Osteoblast (primary cell): ENCODE results near the gene SEMA5B. TPM values are rescaled to one million over a fixed set of nuclear protein-coding genes. Genes with fewer than 3 reads are reported as not detected.

Experiments used
- DNase-seq: peaks from one replicate; pipeline ENCODE4 v3.0.0; 2011; ENCODE audit warnings: low spot score, mixed read lengths; ENCODE audit not compliant: insufficient read length; ENCODE audit errors: missing footprints
- H2AFZ ChIP-seq: 2 replicates; pipeline ENCODE4 v1.6.0; 2011; ENCODE audit warnings: mild to moderate bottlenecking, low read length
- H3K27ac ChIP-seq: 2 replicates; pipeline ENCODE4 v1.5.1; 2011; ENCODE audit warnings: mild to moderate bottlenecking, low read depth, low read length, moderate library complexity
- H3K27me3 ChIP-seq: 2 replicates; pipeline ENCODE4 v1.6.0; 2012; ENCODE audit warnings: mild to moderate bottlenecking, control low read depth, inconsistent platforms, low read length, moderate library complexity; ENCODE audit not compliant: insufficient read depth
- H3K36me3 ChIP-seq: 2 replicates; pipeline ENCODE4 v1.5.1; 2011; ENCODE audit warnings: mild to moderate bottlenecking, low read length, control low read depth, moderate library complexity; ENCODE audit not compliant: insufficient read depth
- H3K4me1 ChIP-seq: 2 replicates; pipeline ENCODE4 v1.5.1; 2011; ENCODE audit warnings: mild to moderate bottlenecking, low read length, control low read depth, moderate library complexity; ENCODE audit not compliant: insufficient read depth
- H3K4me2 ChIP-seq: 2 replicates; pipeline ENCODE4 v1.6.0; 2011; ENCODE audit warnings: mild to moderate bottlenecking, low read length; ENCODE audit not compliant: insufficient read depth
- H3K4me3 ChIP-seq: fragments of 200-600 bp; sonication (generic); 3 replicates; pipeline ENCODE4 v1.5.1; 2012; ENCODE audit warnings: mild to moderate bottlenecking, low read length, inconsistent platforms; ENCODE audit not compliant: insufficient read depth
- H3K79me2 ChIP-seq: 2 replicates; pipeline ENCODE4 v1.6.0; 2012; ENCODE audit warnings: mild to moderate bottlenecking, low read length, control low read depth, inconsistent platforms; ENCODE audit not compliant: insufficient read depth
- H3K9me3 ChIP-seq: 2 replicates; pipeline ENCODE4 v1.5.1; 2011; ENCODE audit warnings: low read depth, low read length, control low read depth
- H4K20me1 ChIP-seq: 2 replicates; pipeline ENCODE4 v1.6.0; 2012; ENCODE audit warnings: mild to moderate bottlenecking, low read length, control low read depth; ENCODE audit not compliant: insufficient read depth
- CTCF ChIP-seq: IDR thresholded peaks from 2 replicates; pipeline ENCODE4 v1.5.1; 2011; ENCODE audit warnings: mild to moderate bottlenecking, low read depth, low read length, moderate library complexity; ENCODE audit errors: extremely low read depth
- total RNA-seq: library from RNA; depleted of rRNA; stranded (reverse); fragments of >200 nt; gene quantifications from 2 replicates; pipeline ENCODE4 v1.2.3, GENCODE V29; 2012

The SEMA5B gene
- total RNA-seq, 1 donor = not detected

- H3K79me2 ChIP-seq = no peaks in the 10 kb centered on the region
- peak; percentile 86 for DNase-seq
- H3K4me1 ChIP-seq = peaks cover 9% of the 10 kb centered on the region
- H2AFZ ChIP-seq = no peak overlapping the region
- no peak overlapping the region for H3K4me2 ChIP-seq
- TF ChIP-seq CTCF = no peak
- H3K9me3 ChIP-seq = no peaks in the 10 kb centered on the region
- H3K4me3 ChIP-seq = no peak overlapping the region
- H3K27me3 ChIP-seq = peaks cover 32% of the 10 kb centered on the region
- H4K20me1 ChIP-seq = no peaks in the 10 kb centered on the region
- H3K27ac ChIP-seq = no peak overlapping the region
- H3K36me3 ChIP-seq = no peaks in the 10 kb centered on the region
Observed at GRCh38 chr3:122944671-122945161, 82.8 kb downstream of the SEMA5B start.

GRCh38 chr3:122943828-122944190 lies 83.8 kb downstream of the SEMA5B start:
- Histone ChIP-seq H3K4me1 (peaks cover 9% of the 10 kb centered on the region), H3K36me3 (no peaks in the 10 kb centered on the region), H2AFZ (no peak overlapping the region), H3K4me3 (no peak overlapping the region), H3K4me2 (no peak overlapping the region), H3K9me3 (no peaks in the 10 kb centered on the region), H3K27me3 (peaks cover 32% of the 10 kb centered on the region), H4K20me1 (no peaks in the 10 kb centered on the region), H3K27ac (no peak overlapping the region), H3K79me2 (no peaks in the 10 kb centered on the region)
- no peak for TF ChIP-seq CTCF
- DNase-seq = peak; percentile 73

GRCh38 chr3:122942937-122943827 lies 84.4 kb downstream of the SEMA5B start:
- H3K4me2 ChIP-seq = no peak overlapping the region
- DNase-seq = peak; percentile 96
- peak; percentile 86 for TF ChIP-seq CTCF

GRCh38 chr3:122942239-122942638 lies 85.3 kb downstream of the SEMA5B start:
- Histone ChIP-seq H3K79me2 (no peaks in the 10 kb centered on the region), H3K4me2 (no peak overlapping the region), H3K27ac (no peak overlapping the region), H3K4me1 (peaks cover 9% of the 10 kb centered on the region), H3K27me3 (peaks cover 32% of the 10 kb centered on the region), H4K20me1 (no peaks in the 10 kb centered on the region), H3K4me3 (no peak overlapping the region), H3K9me3 (no peaks in the 10 kb centered on the region), H2AFZ (no peak overlapping the region), H3K36me3 (no peaks in the 10 kb centered on the region)
- TF ChIP-seq CTCF = no peak
- DNase-seq = peak; percentile 50

More at GRCh38 chr3:122942937-122943827, 84.4 kb downstream of the SEMA5B start:
- peaks cover 38% of the 10 kb centered on the region for H3K27me3 ChIP-seq
- no peaks in the 10 kb centered on the region for H3K36me3 ChIP-seq
- H3K4me3 ChIP-seq = no peak overlapping the region
- no peaks in the 10 kb centered on the region for H3K79me2 ChIP-seq
- no peaks in the 10 kb centered on the region for H4K20me1 ChIP-seq
- no peak overlapping the region for H2AFZ ChIP-seq
- H3K9me3 ChIP-seq = no peaks in the 10 kb centered on the region
- peaks cover 9% of the 10 kb centered on the region for H3K4me1 ChIP-seq
- H3K27ac ChIP-seq = no peak overlapping the region
